Stimulated activated CD4-positive, alpha-beta T cell treated with anti-CD3 and anti-CD28 coated beads, TNF-alpha, amount 100 ng/mL, for 24 hours (primary cell): ENCODE results near the gene PFDN6.

Source experiments
- DNase-seq, 3 experiments: peaks; one replicate each; pipeline ENCODE4 v3.0.0-alpha.2; 2020; ENCODE audit warnings: low read depth in 3 of 3

The PFDN6 gene

DNA sequence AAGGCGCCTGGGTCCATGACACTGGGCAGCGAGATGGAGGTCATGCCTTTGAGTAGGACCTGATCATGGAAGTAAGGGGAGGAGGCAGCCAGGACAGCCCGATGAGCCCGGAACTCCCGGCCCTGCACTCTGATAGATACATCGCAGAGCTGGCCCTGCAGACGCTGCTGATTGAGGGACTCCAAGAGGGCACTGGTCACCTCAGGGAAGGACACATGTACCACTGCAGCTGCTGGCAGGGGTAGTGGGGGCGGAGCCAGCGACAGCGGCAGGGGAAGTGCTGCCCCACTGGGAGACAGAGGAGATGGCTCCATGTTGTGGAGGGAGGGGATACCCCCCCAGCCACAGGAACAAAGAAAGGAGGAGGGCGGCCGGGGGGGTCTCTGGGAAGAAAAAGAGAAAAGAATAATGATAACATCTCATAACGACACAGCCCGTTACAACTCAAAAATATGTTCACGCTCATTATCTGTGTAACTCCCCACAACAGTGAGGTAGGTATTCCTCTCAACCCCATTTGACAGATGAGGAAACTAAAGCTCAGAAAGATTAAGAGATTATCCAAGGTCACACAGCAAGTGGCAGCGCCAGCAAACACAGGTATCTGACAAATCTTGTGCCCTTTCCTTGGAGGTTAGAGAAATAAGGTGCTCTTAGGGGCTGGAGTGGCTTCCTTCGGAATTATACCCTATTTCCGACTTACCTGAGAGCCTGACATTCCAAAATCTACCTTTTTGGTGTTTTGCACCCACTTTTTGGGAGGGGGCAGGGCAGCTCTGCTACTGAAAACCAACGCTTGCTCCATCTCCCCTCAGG is 27.4 kb downstream of the PFDN6 start:
- no peak for DNase-seq

- no peak for DNase-seq
Observed at GRCh38 chr6:33317419-33317668, 27.9 kb downstream of the PFDN6 start.

- peak; percentile 88 to 96 (median 92) for DNase-seq
Observed at GRCh38 chr6:33317669-33318425, 28.4 kb downstream of the PFDN6 start, which contains the start of gene ZBTB22. TSS of gene ZBTB22 (minus strand) at chr6:33317744. CDS start at chr6:33316916, 828 bp downstream.

GRCh38 chr6:33318426-33319073 is 29.1 kb downstream of the PFDN6 start:
- no peak for DNase-seq

DNA sequence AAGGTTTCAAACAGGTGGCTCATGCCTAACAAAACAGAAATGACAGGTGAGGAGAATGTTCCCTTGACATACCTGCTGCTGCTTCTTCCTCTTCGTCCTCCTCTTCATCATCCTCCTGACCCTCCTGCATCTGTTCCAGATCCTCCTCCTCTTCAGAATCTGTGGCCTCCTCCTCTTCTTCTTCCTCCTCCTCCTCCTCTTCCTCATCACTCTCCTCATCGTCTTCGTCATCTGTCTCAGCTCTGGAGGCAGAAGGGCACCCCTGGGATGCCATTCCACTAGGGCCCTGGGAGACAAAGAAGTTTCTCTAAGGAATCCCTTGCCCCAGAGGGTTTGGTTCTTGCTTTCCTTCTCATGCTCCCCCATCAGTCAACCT is 30.5 kb downstream of the PFDN6 start:
- DNase-seq = no peak

DNA sequence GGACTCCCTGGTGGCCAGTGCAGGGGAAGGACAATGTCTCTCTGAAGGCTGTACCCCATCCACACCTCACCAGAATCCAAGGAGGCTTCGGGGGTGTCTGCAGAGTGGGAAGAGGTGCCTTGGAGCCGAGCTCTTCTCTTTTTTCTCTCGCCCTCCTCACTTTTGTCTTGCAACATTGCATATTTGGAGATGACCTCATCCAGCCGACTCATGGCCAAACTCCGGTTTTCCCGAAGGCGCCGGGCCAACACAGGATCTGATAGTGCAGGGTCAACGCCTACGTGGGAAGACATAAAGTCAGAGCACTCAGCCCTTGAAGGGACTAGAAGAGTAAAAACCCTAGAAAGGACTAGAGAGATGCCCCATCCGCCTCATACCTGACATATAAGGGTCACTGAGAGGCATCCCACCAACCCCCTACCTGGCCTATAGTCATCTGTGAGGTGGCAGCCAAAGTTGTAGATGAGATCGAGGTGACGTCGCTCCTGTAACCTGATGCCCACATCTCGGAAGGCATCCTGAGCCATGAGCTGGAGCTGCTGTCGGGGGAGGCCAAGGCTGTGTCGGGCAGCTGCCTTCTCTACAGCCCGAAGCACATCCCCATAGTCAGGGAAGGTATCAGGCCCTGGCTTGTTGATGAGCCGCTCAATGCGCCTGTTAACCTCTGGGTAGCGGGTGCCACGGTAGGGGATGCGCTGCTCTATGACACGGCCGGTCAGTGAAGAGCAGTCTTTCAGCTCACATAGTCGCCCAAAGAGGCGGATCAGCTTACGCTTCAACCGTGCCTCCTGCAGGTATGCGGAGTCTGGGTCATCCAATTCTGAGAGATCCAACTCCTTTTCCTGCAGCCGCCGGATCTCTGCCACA is 31.1 kb downstream of the PFDN6 start:
- no peak for DNase-seq

- DNase-seq = no peak
Observed at GRCh38 chr6:33321227-33321626, 31.8 kb downstream of the PFDN6 start.

- no peak for DNase-seq
Observed at GRCh38 chr6:33323623-33323948, 34.2 kb downstream of the PFDN6 start.

DNA sequence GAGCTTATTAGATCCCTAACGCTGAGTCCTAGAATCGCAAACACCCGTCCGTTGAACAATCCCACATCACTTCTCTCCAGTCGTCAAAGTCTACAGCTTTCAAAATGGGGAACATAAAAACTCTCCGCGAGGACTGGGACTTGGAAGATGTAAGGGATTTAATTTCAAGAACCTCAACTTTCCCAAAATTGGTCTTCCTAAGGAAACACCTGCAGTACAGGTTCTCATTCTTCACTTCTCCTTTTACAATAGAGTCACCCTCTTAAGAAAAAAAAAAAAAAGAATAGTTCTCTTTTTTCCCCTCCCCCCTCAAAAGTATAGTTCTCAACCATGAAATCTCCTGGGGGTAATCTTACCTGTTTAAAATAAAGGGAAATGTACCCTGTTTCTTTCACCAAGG is 34.7 kb downstream of the PFDN6 start:
- no peak for DNase-seq

GRCh38 chr6:33329058-33329457 is 39.7 kb downstream of the PFDN6 start:
- no peak for DNase-seq

DNA sequence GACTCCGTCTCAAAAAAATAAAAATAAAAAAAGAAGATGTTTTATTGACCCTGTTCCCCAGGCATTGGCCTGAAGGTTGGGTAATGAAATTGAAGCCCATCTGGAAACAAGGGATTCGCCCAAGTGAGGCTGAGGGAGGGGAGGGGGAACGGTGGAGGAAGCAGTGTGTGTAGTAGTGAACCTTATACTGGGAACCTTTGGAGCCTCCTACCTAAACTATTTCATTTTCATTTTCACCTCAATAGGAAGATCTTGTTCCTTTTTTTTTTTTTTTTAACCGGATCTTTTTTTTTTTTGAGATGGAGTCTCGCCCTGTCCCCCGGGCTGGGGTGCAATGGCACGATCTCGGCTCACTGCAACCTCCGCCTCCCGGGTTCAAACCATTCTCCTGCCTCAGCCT is 41.3 kb downstream of the PFDN6 start:
- no peak for DNase-seq

GRCh38 chr6:33333666-33334065 is 44.3 kb downstream of the PFDN6 start:
- DNase-seq = no peak

GRCh38 chr6:33335916-33336315 is 46.5 kb downstream of the PFDN6 start:
- DNase-seq = no peak

DNA sequence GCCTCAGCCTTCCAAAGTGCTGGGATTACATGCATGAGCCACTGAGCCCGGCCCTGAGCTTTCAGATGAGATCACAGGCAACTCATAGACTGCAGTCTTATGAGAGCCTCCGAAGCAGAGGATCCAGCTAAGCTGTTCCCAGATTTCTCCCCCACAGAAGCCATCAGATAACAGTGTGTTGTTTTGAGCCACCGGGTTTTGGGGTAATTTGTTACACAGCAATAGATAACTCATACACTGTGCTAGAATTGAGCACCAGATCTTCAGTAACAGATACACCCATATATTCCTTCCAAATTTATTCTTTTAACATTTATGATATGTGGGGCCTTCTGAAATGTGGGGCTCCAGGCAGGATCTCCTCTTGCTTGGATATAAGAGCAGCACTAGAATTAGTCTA is 47.1 kb downstream of the PFDN6 start:
- DNase-seq = no peak

DNA sequence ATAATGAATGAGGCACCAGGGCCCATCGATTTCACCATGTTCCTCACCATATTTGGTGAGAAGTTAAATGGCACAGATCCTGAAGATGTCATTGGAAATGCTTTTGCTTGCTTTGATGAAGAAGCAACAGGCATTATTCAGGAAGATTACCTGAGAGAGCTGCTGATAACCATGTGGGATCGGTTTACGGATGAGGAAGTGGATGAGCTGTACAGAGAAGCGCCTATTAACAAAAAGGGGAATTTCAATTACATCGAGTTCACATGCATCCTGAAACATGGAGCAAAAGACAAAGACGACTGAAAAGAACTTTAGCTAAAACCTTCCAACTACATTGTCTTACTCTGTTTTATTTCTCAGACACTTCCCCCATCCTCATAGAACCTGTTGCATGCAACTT is 49.8 kb downstream of the PFDN6 start:
- DNase-seq = no peak
